GM23338 (cell line): ENCODE data around the gene BMPER. TPM values are rescaled to one million over a fixed set of nuclear protein-coding genes. Genes with fewer than 3 reads are reported as not detected.

Experiments
- ATAC-seq: fragments of 200-7000 bp; cut with Tn5 transposase; 3 replicates; pipeline ENCODE4 v1.9.1; 2020
- DNase-seq: peaks from one replicate; pipeline ENCODE4 v3.0.0-alpha.2; 2015; ENCODE audit warnings: low spot score
- H2AFZ ChIP-seq: fragments of 200-600 bp; sonication (generic); 2 replicates; pipeline ENCODE4 v1.8.0; 2016; ENCODE audit warnings: antibody characterized with exemption, mild to moderate bottlenecking, moderate library complexity
- H3F3A ChIP-seq: fragments of 200-600 bp; sonication (generic); replicated peaks from 2 replicates; pipeline ENCODE4 v1.8.0; 2017; ENCODE audit warnings: antibody characterized with exemption, mixed run types, low read depth
- H3K27ac ChIP-seq: fragments of 200-600 bp; sonication (generic); 2 replicates; pipeline ENCODE4 v1.6.1; 2016; ENCODE audit warnings: low read depth
- H3K27me3 ChIP-seq: fragments of 200-600 bp; sonication (generic); 2 replicates; pipeline ENCODE4 v1.8.0; 2016; ENCODE audit warnings: mild to moderate bottlenecking, mixed run types, moderate library complexity; ENCODE audit not compliant: insufficient read depth
- H3K36me3 ChIP-seq: fragments of 200-600 bp; sonication (generic); 2 replicates; pipeline ENCODE4 v1.8.0; 2016; ENCODE audit warnings: mild to moderate bottlenecking; ENCODE audit not compliant: insufficient read depth
- H3K4me1 ChIP-seq: fragments of 200-600 bp; sonication (generic); 2 replicates; pipeline ENCODE4 v1.8.0; 2016; ENCODE audit warnings: mild to moderate bottlenecking, moderate library complexity; ENCODE audit not compliant: insufficient read depth
- H3K4me2 ChIP-seq: fragments of 200-600 bp; sonication (generic); 2 replicates; pipeline ENCODE4 v1.7.1; 2017; ENCODE audit warnings: mixed run types
- H3K4me3 ChIP-seq: fragments of 200-600 bp; sonication (generic); 2 replicates; pipeline ENCODE4 v1.6.1; 2016; ENCODE audit warnings: mixed run types
- H3K79me2 ChIP-seq: fragments of 200-600 bp; sonication (generic); replicated peaks from 2 replicates; pipeline ENCODE4 v1.8.0; 2017; ENCODE audit warnings: mild to moderate bottlenecking; ENCODE audit not compliant: insufficient read depth
- H3K9me2 ChIP-seq: fragments of 200-600 bp; sonication (generic); 2 replicates; pipeline ENCODE4 v1.8.0; 2017; ENCODE audit not compliant: insufficient read depth
- H4K20me1 ChIP-seq: fragments of 200-600 bp; sonication (generic); replicated peaks from 2 replicates; pipeline ENCODE4 v1.8.0; 2017; ENCODE audit warnings: mild to moderate bottlenecking; ENCODE audit not compliant: insufficient read depth
- H3K27ac Mint-ChIP-seq: 2 replicates; pipeline ENCODE4 v1.8.0; 2020; ENCODE audit warnings: inconsistent platforms, mild to moderate bottlenecking, moderate library complexity, mixed read lengths
- H3K27me3 Mint-ChIP-seq: 3 replicates; pipeline ENCODE4 v1.8.0; 2022; ENCODE audit warnings: low read depth, mild to moderate bottlenecking, moderate library complexity, mixed read lengths, inconsistent platforms; ENCODE audit not compliant: insufficient read depth, poor library complexity
- H3K36me3 Mint-ChIP-seq: 3 replicates; pipeline ENCODE4 v1.8.0; 2021; ENCODE audit warnings: low read depth, mild to moderate bottlenecking, inconsistent platforms, moderate library complexity, mixed read lengths
- H3K4me1 Mint-ChIP-seq: 3 replicates; pipeline ENCODE4 v1.8.0; 2020; ENCODE audit warnings: mild to moderate bottlenecking, inconsistent platforms, mixed read lengths
- H3K4me3 Mint-ChIP-seq: 3 replicates; pipeline ENCODE4 v1.8.0; 2021; ENCODE audit warnings: moderate library complexity, mild to moderate bottlenecking, inconsistent platforms, mixed read lengths
- H3K9me3 Mint-ChIP-seq: 3 replicates; pipeline ENCODE4 v1.8.0; 2020; ENCODE audit warnings: moderate library complexity, mild to moderate bottlenecking, inconsistent platforms, mixed read lengths
- CREB1 ChIP-seq: fragments of 250-450 bp; sonication (Bioruptor Pico); IDR thresholded peaks from 2 replicates; pipeline ENCODE4 v1.5.0; 2020; ENCODE audit warnings: low read depth, mild to moderate bottlenecking, moderate library complexity
- CTCF ChIP-seq, 2 experiments: fragments of 200-600 bp in 1 of 2; sonication (generic) in 1 of 2; conservative IDR thresholded peaks; 2 replicates each; pipeline versions ENCODE4 v1.5.1 to v1.6.1; 2016 to 2017; ENCODE audit warnings: antibody characterized with exemption in 2 of 2, low read depth in 2 of 2, mild to moderate bottlenecking in 2 of 2, moderate library complexity in 1 of 2
- ETS1 ChIP-seq: IDR thresholded peaks from 2 replicates; pipeline ENCODE4 v1.6.1; 2016; ENCODE audit warnings: antibody characterized with exemption
- EZH2 ChIP-seq: fragments of 200-600 bp; sonication (generic); IDR thresholded peaks from one replicate; pipeline ENCODE4 v1.8.0; 2017; ENCODE audit warnings: antibody characterized with exemption, mild to moderate bottlenecking, low read depth; ENCODE audit not compliant: unreplicated experiment
- EZH2phosphoT487 ChIP-seq: fragments of 200-600 bp; sonication (generic); IDR thresholded peaks from one replicate; pipeline ENCODE4 v1.8.1; 2018; ENCODE audit warnings: antibody characterized with exemption; ENCODE audit not compliant: unreplicated experiment
- JUNB ChIP-seq: IDR thresholded peaks from one replicate; pipeline ENCODE4 v1.6.1; 2016; ENCODE audit warnings: antibody characterized with exemption; ENCODE audit not compliant: unreplicated experiment
- NANOG ChIP-seq: IDR thresholded peaks from 2 replicates; pipeline ENCODE4 v1.6.1; 2016; ENCODE audit warnings: antibody characterized with exemption, borderline replicate concordance
- POLR2AphosphoS5 ChIP-seq: IDR thresholded peaks from 2 replicates; pipeline ENCODE4 v1.6.1; 2016; ENCODE audit warnings: antibody characterized with exemption, low read depth
- REST ChIP-seq: IDR thresholded peaks from one replicate; pipeline ENCODE4 v1.6.1; 2018; ENCODE audit warnings: antibody characterized with exemption; ENCODE audit not compliant: unreplicated experiment
- STAT1 ChIP-seq: IDR thresholded peaks from one replicate; pipeline ENCODE4 v1.6.1; 2016; ENCODE audit warnings: antibody characterized with exemption; ENCODE audit not compliant: unreplicated experiment
- ZNF114 ChIP-seq: fragments of 250-450 bp; sonication (Bioruptor Pico); IDR thresholded peaks from 2 replicates; pipeline ENCODE4 v1.5.0; 2020; ENCODE audit warnings: mild to moderate bottlenecking, moderate library complexity
- ZNF331 ChIP-seq: fragments of 250-450 bp; sonication (Bioruptor Pico); IDR thresholded peaks from 2 replicates; pipeline ENCODE4 v1.5.0; 2020; ENCODE audit warnings: low read depth, mild to moderate bottlenecking, moderate library complexity
- ZNF462 ChIP-seq: fragments of 250-450 bp; sonication (Bioruptor Pico); IDR thresholded peaks from 2 replicates; pipeline ENCODE4 v1.5.0; 2020; ENCODE audit warnings: mild to moderate bottlenecking, moderate library complexity
- polyA plus RNA-seq: library from polyadenylated mRNA; unstranded; fragments of >200 nt; fragmentation: Nextera tagmentation; extraction: Ambion mirVana; gene quantifications from 2 replicates; pipeline ENCODE4 v1.2.1, GENCODE V29; 2016
- total RNA-seq: library from RNA; depleted of rRNA; stranded (reverse); fragments of >200 nt; shearing (Covaris generic); gene quantifications from 2 replicates; pipeline ENCODE4 v1.2.3, GENCODE V29; 2014

BMPER gene
- total and polyA plus RNA-seq, 2 experiments from 2014 or later, result 0.53 to 1.4 TPM

GRCh38 chr7:33933611-33934281 lies 28.4 kb downstream of the BMPER start:
- H3K27me3 Mint-ChIP-seq, result peaks cover 1% of the 10 kb centered on the region
- H3K27ac ChIP-seq, result no peak overlapping the region

More at GRCh38 chr7:33933611-33934281, 28.4 kb downstream of the BMPER start:
- DNase-seq (no peak), ATAC-seq (no peak; the same call in 2 of the 3 replicates)
- Histone ChIP-seq H3K27me3 (no peaks in the 10 kb centered on the region), H3K36me3 (no peaks in the 10 kb centered on the region), H2AFZ (no peak overlapping the region), H3K9me2 (no peaks in the 10 kb centered on the region), H4K20me1 (no peaks in the 10 kb centered on the region), H3K79me2 (no peaks in the 10 kb centered on the region), H3F3A (no peaks in the 10 kb centered on the region), H3K4me2 (no peak overlapping the region), H3K4me3 (no peak overlapping the region), H3K4me1 (peaks cover 9% of the 10 kb centered on the region)
- Mint-ChIP-seq H3K36me3 (no peaks in the 10 kb centered on the region), H3K4me3 (no peak overlapping the region), H3K27ac (no peak overlapping the region), H3K9me3 (no peaks in the 10 kb centered on the region; the same call in 2 of the 3 replicates), H3K4me1 (peaks cover 15% of the 10 kb centered on the region)
- TF ChIP-seq NANOG (no peak), ZNF462 (CRISPR knock-in tag) (no peak), STAT1 (no peak), REST (no peak), EZH2 (no peak), JUNB (no peak), POLR2AphosphoS5 (no peak), CTCF (conservative IDR thresholded peaks at IDR 0.05; ENCODE audit: low read depth in 2 of 2) (no peak), ETS1 (no peak), CREB1 (no peak), ZNF331 (CRISPR knock-in tag) (no peak), ZNF114 (no peak), EZH2phosphoT487 (no peak)
